Measurements from ENCODE around the gene EDN2. TPM values are rescaled to one million over a fixed set of nuclear protein-coding genes. Genes with fewer than 3 reads are reported as not detected.

EDN2 gene
- polyA plus RNA-seq, 2 donors: 6.9 to 32.1 TPM

GRCh38 chr1:41494351-41495209 is 10.1 kb upstream of the EDN2 start:
- Histone ChIP-seq H3K36me3 (ENCODE audit: control insufficient read depth in 2 of 2, insufficient read depth in 2 of 2, low read length in 1 of 2) (no peaks in the 10 kb centered on the region), H3K27ac (ENCODE audit: low read depth in 2 of 2, low read length in 1 of 2) (no peak overlapping the region), H3K4me3 (ENCODE audit: low read depth in 1 of 2, low read length in 2 of 2) (no peak overlapping the region), H3K9me3 (ENCODE audit: control insufficient read depth in 2 of 2, insufficient read depth in 1 of 2, low read depth in 1 of 2, low read length in 1 of 2) (no peaks in the 10 kb centered on the region), H3K4me1 (ENCODE audit: control insufficient read depth in 2 of 2, insufficient read depth in 2 of 2, low read length in 1 of 2) (peaks cover 5 to 21% of the 10 kb centered on the region in 2 donors), H3K27me3 (ENCODE audit: control insufficient read depth in 1 of 2, insufficient read depth in 2 of 2, low read length in 2 of 2) (no peaks in the 10 kb centered on the region)
- WGBS, 2 donors: 83 to 87% methylated on average over 17 of the region's 17 CpGs

GRCh38 chr1:41493626-41494350 is 9.3 kb upstream of the EDN2 start:
- Histone ChIP-seq H3K4me1 (ENCODE audit: control insufficient read depth in 2 of 2, insufficient read depth in 2 of 2, low read length in 1 of 2) (peaks cover under 1 to 16% of the 10 kb centered on the region in 2 donors), H3K9me3 (ENCODE audit: control insufficient read depth in 2 of 2, insufficient read depth in 1 of 2, low read depth in 1 of 2, low read length in 1 of 2) (no peaks in the 10 kb centered on the region), H3K4me3 (ENCODE audit: low read depth in 1 of 2, low read length in 2 of 2) (no peak overlapping the region), H3K36me3 (ENCODE audit: control insufficient read depth in 2 of 2, insufficient read depth in 2 of 2, low read length in 1 of 2) (no peaks in the 10 kb centered on the region), H3K27ac (ENCODE audit: low read depth in 2 of 2, low read length in 1 of 2) (no peak overlapping the region), H3K27me3 (ENCODE audit: control insufficient read depth in 1 of 2, insufficient read depth in 2 of 2, low read length in 2 of 2) (no peaks in the 10 kb centered on the region)
- WGBS, 2 donors: 90 to 93% methylated on average over 9 of the region's 9 CpGs

- Histone ChIP-seq H3K4me3 (ENCODE audit: low read depth in 1 of 2, low read length in 2 of 2) (no peak overlapping the region), H3K27me3 (ENCODE audit: control insufficient read depth in 1 of 2, insufficient read depth in 2 of 2, low read length in 2 of 2) (no peaks in the 10 kb centered on the region), H3K9me3 (ENCODE audit: control insufficient read depth in 2 of 2, insufficient read depth in 1 of 2, low read depth in 1 of 2, low read length in 1 of 2) (no peaks in the 10 kb centered on the region), H3K27ac (ENCODE audit: low read depth in 2 of 2, low read length in 1 of 2) (no peak overlapping the region), H3K36me3 (ENCODE audit: control insufficient read depth in 2 of 2, insufficient read depth in 2 of 2, low read length in 1 of 2) (no peaks in the 10 kb centered on the region), H3K4me1 (ENCODE audit: control insufficient read depth in 2 of 2, insufficient read depth in 2 of 2, low read length in 1 of 2) (peaks cover 0 to 13% of the 10 kb centered on the region in 2 donors)
- WGBS, 2 donors: 68 to 73% methylated on average over 5 of the region's 5 CpGs
These were observed 8.6 kb upstream of the EDN2 start for GRCh38 chr1:41493117-41493536.

- 70% methylated on average over 7 of the region's 7 CpGs for WGBS, 2 donors
- H3K4me1 ChIP-seq (ENCODE audit: control insufficient read depth in 2 of 2, insufficient read depth in 2 of 2, low read length in 1 of 2): peaks cover 0 to 13% of the 10 kb centered on the region in 2 donors
- no peaks in the 10 kb centered on the region for H3K36me3 ChIP-seq (ENCODE audit: control insufficient read depth in 2 of 2, insufficient read depth in 2 of 2, low read length in 1 of 2)
- H3K4me3 ChIP-seq (ENCODE audit: low read depth in 1 of 2, low read length in 2 of 2): no peak overlapping the region
- H3K27ac ChIP-seq (ENCODE audit: low read depth in 2 of 2, low read length in 1 of 2): no peak overlapping the region
- no peaks in the 10 kb centered on the region for H3K9me3 ChIP-seq (ENCODE audit: control insufficient read depth in 2 of 2, insufficient read depth in 1 of 2, low read depth in 1 of 2, low read length in 1 of 2)
- no peaks in the 10 kb centered on the region for H3K27me3 ChIP-seq (ENCODE audit: control insufficient read depth in 1 of 2, insufficient read depth in 2 of 2, low read length in 2 of 2)
These were observed 7.9 kb upstream of the EDN2 start for GRCh38 chr1:41492341-41492848.

GRCh38 chr1:41490911-41491310 is 6.4 kb upstream of the EDN2 start:
- Histone ChIP-seq H3K4me1 (ENCODE audit: control insufficient read depth in 2 of 2, insufficient read depth in 2 of 2, low read length in 1 of 2) (peaks cover 0 to 3% of the 10 kb centered on the region in 2 donors), H3K27me3 (ENCODE audit: control insufficient read depth in 1 of 2, insufficient read depth in 2 of 2, low read length in 2 of 2) (no peaks in the 10 kb centered on the region), H3K27ac (ENCODE audit: low read depth in 2 of 2, low read length in 1 of 2) (no peak overlapping the region), H3K36me3 (ENCODE audit: control insufficient read depth in 2 of 2, insufficient read depth in 2 of 2, low read length in 1 of 2) (no peaks in the 10 kb centered on the region), H3K9me3 (ENCODE audit: control insufficient read depth in 2 of 2, insufficient read depth in 1 of 2, low read depth in 1 of 2, low read length in 1 of 2) (no peaks in the 10 kb centered on the region), H3K4me3 (ENCODE audit: low read depth in 1 of 2, low read length in 2 of 2) (no peak overlapping the region)
- WGBS, 2 donors: 82 to 88% methylated on average over 2 of the region's 2 CpGs

- Histone ChIP-seq H3K27ac (ENCODE audit: low read depth in 2 of 2, low read length in 1 of 2) (no peak overlapping the region), H3K9me3 (ENCODE audit: control insufficient read depth in 2 of 2, insufficient read depth in 1 of 2, low read depth in 1 of 2, low read length in 1 of 2) (no peaks in the 10 kb centered on the region), H3K4me1 (ENCODE audit: control insufficient read depth in 2 of 2, insufficient read depth in 2 of 2, low read length in 1 of 2) (peaks cover 5 to 8% of the 10 kb centered on the region in 2 donors), H3K36me3 (ENCODE audit: control insufficient read depth in 2 of 2, insufficient read depth in 2 of 2, low read length in 1 of 2) (no peaks in the 10 kb centered on the region), H3K27me3 (ENCODE audit: control insufficient read depth in 1 of 2, insufficient read depth in 2 of 2, low read length in 2 of 2) (no peaks in the 10 kb centered on the region), H3K4me3 (ENCODE audit: low read depth in 1 of 2, low read length in 2 of 2) (no peak overlapping the region)
- WGBS, 2 donors: 92 to 94% methylated on average over 5 of the region's 5 CpGs
These were observed 5.1 kb upstream of the EDN2 start for GRCh38 chr1:41489561-41489960.

GRCh38 chr1:41488040-41488951 is 3.8 kb upstream of the EDN2 start:
- peaks cover 5 to 18% of the 10 kb centered on the region in 2 donors for H3K4me1 ChIP-seq (ENCODE audit: control insufficient read depth in 2 of 2, insufficient read depth in 2 of 2, low read length in 1 of 2)
- H3K4me3 ChIP-seq (ENCODE audit: low read depth in 1 of 2, low read length in 2 of 2): no peak overlapping the region
- no peaks in the 10 kb centered on the region for H3K36me3 ChIP-seq (ENCODE audit: control insufficient read depth in 2 of 2, insufficient read depth in 2 of 2, low read length in 1 of 2)
- H3K27ac ChIP-seq (ENCODE audit: low read depth in 2 of 2, low read length in 1 of 2): no peak overlapping the region
- H3K27me3 ChIP-seq (ENCODE audit: control insufficient read depth in 1 of 2, insufficient read depth in 2 of 2, low read length in 2 of 2): no peaks in the 10 kb centered on the region
- peaks cover 0 to 2% of the 10 kb centered on the region in 2 donors for H3K9me3 ChIP-seq (ENCODE audit: control insufficient read depth in 2 of 2, insufficient read depth in 1 of 2, low read depth in 1 of 2, low read length in 1 of 2)
- 91 to 92% methylated on average over 11 of the region's 11 CpGs for WGBS, 2 donors

- 67 to 69% methylated on average over 16 of the region's 16 CpGs for WGBS, 2 donors
- no peak overlapping the region for H3K27ac ChIP-seq (ENCODE audit: low read depth in 2 of 2, low read length in 1 of 2)
- peaks cover 7 to 23% of the 10 kb centered on the region in 2 donors for H3K4me1 ChIP-seq (ENCODE audit: control insufficient read depth in 2 of 2, insufficient read depth in 2 of 2, low read length in 1 of 2)
- H3K4me3 ChIP-seq (ENCODE audit: low read depth in 1 of 2, low read length in 2 of 2): no peak overlapping the region
- no peaks in the 10 kb centered on the region for H3K36me3 ChIP-seq (ENCODE audit: control insufficient read depth in 2 of 2, insufficient read depth in 2 of 2, low read length in 1 of 2)
- peaks cover 0 to 2% of the 10 kb centered on the region in 2 donors for H3K9me3 ChIP-seq (ENCODE audit: control insufficient read depth in 2 of 2, insufficient read depth in 1 of 2, low read depth in 1 of 2, low read length in 1 of 2)
- no peaks in the 10 kb centered on the region for H3K27me3 ChIP-seq (ENCODE audit: control insufficient read depth in 1 of 2, insufficient read depth in 2 of 2, low read length in 2 of 2)
These were observed 2.9 kb upstream of the EDN2 start for GRCh38 chr1:41487126-41488039.
